NCI-H1105 treated with DMSO at 0.1 percent for 48 hours (cell line): Measurements from ENCODE around the gene GHRH.

Source experiments
- DNase-seq: peaks from one replicate; lab custom pipeline; 2025; lab: John Stamatoyannopoulos, UW

The GHRH gene

DNA sequence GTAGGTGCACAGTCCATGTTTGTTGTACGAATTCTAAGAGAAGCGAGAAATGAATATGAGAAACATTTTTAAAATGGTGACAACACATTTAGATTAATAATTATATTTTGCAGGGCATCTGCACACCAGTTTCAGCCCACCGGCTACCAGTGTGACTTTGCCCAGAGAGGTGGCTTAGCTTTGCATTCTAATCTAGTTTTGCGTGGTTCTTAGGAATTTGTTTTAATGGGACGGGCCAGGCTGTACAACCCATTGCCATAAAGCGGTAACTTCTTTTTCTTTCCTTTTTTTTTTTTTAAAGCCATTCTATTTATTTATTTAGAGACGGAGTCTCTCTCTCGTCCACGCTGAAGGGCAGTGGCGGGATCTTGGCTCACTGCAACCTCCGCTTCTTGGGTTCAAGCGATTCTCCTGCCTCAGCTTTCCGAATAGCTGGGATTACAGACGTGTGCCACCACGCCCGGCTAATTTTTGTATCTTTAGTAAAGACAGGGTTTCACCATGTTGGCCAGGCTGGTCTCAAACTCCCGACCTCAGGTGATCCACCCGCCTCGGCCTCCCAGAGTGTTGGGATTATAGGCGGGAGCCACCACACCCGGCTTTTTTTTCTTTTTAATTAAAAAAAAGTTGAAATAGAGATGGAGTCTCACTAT lies 28.7 kb upstream of the GHRH start:
- DNase-seq: no peak

DNA sequence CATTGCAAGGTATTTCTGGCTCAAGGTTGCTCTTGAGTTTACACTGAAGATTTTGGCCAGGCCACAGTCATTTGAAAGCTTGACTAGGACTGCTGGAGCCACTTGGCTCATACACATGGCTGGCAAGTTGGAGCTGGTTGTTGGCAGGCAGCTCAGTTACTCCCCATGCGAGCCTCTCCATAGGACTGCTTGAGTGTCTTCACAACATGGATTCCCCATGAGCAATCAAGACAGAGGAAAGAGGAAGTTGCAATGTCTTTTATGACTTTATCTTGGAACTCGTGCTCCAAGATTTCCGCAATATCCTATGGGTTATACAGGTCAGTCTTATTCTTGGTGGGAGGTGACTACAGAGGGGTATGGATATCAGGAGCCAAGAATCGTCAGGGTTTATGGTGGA lies 26.5 kb upstream of the GHRH start:
- no peak for DNase-seq

DNA sequence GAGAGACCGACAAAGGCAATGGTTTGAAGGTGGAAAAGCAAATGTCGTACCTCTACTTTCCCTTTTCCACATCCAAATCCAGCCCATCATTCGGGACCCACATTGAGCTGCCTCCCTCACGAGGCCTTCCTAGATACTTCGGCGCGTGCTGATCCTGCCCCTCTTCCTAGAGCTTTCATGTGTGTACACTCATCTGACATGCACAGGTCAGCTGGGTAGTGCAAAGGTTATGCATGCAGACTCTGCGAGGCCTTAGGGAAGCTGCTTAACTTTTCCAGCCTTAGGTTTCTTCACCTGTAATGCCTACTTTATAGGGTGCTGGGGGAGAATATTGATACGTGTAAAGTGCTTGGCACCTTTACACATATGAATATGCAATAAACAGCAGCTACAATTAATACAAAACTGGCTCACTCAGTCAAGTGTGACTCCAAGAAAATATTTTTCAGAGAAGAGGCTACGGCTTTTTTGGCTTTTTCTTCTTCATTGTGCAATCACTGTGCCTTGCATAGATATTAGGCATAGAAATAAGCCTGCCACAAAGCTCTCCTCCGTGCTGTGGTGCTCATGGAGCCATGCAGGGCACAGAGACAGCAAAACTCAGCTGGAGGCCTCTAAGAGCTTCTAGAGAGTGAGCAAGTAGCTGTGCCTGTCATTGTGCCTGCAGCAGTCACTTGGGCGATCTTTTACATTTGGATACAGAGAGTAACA lies 24.2 kb upstream of the GHRH start:
- DNase-seq: no peak

DNA sequence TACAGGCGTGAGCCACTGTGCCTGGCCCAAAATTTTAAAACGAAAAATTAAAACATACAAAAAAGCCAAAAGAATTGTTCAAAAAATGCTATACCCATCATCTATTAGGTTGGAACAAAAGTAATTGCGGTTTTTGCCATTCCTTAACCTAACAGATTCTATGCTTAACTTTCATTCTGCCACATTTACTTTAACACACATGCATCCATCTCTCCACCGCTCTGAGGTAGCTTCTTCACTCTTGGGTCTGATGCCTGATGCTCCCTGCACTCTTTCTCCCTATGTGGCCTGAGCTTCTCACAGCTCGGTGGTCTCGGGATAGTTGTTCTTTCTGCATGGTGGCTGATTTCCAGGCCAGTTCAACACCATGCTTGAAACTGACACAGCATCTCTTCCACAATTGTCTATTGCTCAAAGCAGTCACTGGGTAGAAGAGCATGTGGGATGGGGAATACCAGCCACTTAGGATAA lies 23.1 kb upstream of the GHRH start:
- DNase-seq: no peak

DNA sequence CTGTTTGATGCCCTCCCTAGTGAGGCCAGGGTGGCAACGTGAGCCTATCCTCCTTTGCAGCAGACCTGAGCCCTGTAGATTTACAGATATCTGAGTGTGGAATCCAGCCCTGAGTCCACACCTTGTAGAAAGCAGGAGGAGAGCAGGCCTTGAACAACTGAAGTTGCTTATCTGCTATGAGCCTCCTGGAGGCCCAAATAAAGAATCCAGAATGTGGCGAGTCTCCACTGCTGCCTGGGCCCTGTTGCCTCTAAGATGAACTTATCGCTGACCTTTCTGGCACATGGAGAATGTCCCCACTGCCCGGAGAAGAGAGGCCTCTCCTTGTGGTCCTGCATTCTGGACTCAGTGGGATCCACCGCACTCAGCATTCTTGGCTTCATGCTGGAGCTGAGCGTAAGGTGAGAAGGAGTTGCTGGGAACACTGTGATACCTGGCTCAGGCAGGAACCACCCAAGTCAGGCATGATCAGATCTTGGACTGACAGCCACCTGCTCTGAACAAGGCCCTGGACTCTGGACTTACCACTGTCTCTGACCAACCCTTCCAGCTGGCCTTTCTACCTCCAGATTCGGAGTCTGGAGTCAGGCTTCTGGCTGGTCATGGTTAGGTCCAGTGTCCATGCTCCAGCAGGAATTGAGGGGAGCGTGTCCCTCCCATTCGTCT lies 22.0 kb upstream of the GHRH start:
- no peak for DNase-seq

DNA sequence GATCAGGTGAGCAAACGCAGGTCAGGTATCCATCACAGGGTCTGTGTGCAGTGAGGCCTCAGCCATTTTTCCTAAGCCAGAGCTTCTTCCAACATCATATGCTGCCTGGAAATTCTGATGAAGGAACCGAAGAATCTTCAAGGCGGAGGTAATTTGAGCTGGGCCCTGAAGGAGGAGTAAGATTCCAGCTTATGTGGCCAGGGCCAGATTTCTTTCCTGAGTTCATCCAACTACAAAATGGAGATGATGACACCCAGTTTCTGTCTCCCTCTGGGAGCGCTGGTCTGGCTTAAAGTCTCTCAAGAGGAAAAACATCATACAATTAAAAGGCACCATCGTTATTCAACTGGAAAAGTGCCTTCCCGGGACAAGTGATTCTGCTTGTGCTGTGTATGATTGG lies 20.9 kb upstream of the GHRH start:
- no peak for DNase-seq

DNA sequence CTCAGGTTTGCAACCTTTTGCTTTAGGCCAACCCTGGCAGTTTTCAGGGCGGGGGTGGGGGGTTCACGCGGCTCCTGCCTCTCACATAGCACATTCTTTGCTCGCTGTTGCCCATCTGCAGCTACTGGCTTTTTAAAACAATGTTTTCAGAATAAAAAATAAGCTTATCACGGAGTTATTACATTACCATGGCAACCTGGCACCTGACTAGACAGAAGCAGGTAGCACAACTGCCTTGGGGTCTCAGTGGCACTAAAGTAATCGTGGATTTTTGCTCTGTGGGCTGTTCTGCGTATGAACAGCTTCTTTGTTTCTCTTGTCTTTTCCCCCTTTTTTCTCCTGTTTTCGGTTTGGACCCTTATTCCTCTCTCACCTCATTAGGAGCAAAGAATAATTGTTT lies 18.8 kb upstream of the GHRH start:
- no peak for DNase-seq

- DNase-seq: no peak
These were observed 18.2 kb upstream of the GHRH start for GRCh38 chr20:37279820-37280219.

- DNase-seq: no peak
These were observed 17.5 kb upstream of the GHRH start for GRCh38 chr20:37278966-37279590.

DNA sequence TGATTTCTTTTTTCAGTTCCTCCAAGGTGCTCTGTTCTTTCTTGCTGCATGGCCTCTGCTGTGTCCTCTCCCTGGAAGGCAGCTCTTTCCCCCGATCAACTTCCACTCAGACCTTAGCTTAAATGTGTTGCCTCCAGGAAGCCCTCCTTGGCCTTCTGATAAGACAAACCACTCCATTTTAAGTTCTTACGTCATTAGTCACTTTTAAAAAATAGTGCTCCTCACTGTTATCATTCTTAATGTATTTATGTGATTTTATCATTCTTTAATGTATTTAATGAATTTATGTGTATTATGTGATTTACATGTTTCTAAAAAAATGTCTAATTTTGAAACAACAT lies 15.6 kb upstream of the GHRH start:
- DNase-seq: no peak

DNA sequence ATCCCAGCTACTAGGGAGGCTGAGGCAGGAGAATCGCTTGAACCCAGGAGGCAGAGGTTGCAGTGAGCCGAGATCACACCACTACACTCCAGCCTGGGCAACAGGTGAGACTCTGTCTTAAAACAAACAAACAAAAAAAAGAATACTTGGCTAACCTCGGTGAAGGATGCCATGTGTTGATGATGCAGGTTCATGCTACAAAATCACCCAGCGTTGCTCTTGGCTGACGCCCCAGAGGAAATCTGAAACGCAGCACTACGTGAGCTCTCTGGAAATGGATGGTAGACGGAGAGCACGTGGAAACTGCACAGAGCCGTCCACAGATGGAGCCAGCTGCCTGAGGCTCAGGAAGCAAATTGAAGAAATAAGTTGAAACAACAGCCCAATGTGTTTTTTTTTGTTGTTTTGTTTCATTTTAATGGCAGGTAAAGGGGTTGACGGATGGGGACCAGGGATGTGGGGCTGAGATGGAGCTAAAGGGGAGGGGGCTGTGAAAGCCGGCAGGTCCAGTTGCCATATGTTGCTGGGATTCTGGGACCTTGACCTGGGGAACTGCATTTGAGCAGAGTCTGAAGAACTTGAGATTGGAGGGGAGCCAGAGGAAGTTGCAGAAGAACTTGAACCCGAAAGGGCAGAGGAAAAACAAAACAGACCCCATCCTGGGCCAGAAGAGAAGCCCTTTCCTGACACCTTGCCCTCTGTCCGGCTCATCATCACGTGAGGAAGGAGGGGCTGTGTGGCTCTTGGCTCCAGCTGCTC lies 15.1 kb upstream of the GHRH start:
- DNase-seq: no peak

GRCh38 chr20:37274851-37275524 lies 13.4 kb upstream of the GHRH start:
- no peak for DNase-seq

DNA sequence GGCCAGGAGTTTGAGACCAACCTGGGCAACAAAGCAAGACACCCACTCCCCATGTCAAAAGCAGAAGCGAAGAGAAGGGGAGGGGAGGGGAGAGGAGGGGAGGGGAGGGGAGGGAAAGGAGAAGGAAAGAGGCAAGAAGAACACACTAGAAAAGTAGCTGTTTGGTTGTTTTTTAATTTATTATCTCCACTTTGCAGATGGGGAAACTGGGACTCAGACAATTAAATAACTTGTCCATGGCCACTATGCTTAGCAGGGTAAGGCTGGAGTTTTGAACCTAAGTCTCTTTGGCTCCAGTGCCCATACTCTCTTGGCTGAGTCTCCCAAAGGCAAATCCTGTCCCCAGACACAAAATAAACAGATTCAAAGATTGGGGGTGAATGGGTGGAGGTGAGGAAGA lies 12.4 kb upstream of the GHRH start:
- DNase-seq: no peak

- DNase-seq: no peak
These were observed 9.8 kb upstream of the GHRH start for GRCh38 chr20:37271421-37271768.

DNA sequence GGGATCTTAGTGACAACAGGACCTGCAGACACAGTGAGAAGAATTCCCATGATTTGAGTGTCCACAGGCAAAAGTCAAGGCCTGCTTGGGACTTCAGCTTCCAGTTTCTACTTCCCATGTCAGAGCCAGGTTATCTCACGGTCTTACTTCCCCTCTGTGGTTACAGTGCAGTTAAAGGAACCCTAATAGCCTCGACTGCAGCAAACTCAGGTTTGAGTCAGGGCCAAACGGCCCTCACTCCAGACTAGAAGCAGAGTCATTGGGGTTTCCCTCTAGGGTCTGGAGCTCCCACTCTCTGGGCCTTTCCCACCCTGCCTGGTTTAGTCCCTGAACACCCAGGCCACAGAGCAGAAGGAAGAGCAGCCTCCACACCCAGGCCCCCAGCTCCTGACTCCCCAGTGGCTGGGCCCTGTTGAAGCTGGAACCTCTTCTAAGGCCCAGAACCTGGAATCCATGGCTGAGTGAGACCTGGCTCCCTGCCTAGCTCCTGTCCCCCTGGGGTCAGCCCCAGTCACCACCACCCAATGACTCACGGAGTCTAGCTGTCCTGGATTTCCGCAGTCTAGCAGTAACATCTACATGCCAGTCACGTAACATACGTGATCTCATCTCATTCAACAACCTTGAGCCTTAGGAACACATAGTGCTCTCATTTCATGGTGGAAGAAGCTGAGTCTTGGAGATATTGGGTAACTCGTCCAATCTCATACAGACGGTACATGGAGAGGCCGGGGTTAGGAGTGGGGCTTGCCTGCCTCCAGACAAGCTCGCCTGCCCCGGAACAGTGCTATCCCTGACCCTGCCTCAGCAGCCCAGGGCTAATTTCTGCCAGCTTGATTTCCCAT lies 9.2 kb upstream of the GHRH start:
- DNase-seq: no peak

DNA sequence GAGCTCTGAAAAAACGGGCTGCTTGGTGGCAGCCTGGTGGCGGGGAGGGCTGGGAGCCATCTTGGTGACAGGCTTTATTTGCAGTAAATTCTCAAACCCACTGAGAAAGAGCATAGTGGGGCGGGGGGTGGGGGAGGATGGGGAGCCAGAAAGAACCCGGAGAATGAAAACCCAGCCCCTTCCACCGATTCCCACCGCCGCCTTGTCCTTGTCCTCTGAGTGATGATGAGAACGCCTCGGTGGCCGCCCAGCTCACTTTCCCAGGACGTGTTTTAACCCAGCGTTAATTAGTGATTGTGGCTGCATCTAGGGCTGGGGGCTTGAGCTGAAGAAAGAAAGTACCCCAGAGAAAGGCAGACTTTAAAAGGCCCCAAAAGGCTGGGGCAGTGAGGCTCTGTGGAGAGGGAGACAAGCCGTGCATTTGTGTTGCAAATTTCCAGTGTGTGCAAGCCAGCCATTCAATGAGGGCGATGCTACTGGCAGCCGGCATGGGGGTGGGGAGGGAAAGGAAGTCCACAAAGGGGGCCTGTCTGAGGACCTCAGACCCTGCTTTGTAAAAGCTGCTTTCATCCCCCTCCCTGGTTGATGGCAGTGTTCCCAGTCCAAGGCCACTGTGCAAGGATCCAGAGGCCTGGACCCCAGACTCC lies 6.2 kb upstream of the GHRH start:
- no peak for DNase-seq

DNA sequence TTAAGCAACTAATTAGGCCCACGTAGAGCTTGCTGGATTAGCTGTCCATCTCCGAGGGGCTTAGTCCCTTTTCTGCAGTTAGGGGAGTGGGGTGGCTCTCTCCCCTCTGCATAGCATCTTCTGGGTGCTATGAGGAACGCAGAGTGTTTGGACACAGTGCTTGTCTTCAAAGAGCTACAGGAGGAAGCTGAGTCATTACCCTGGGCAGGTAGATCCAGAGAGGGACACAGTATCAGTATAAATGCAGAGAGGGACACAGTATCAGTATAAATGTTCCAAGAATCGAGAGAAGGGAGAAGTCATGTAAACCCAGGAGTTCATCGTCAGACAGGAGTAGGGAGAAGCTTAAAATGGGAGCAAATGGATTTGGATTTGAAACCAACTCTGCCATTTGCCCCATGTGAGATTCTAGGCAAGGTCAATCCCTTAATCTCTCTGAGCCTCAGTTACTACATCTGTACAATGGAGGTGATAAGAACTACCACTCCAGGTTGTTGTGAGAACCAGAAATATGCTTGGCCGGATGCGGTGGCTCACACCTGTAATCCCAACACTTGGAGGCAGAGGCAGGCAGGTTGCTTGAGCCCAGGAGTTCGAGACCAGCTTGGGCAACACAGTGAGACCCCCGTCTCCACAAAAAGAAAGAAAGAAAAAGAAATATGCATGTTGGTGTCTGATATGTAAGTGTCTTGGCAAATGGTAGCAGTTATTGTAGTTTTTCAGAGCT lies 5.5 kb upstream of the GHRH start:
- no peak for DNase-seq

DNA sequence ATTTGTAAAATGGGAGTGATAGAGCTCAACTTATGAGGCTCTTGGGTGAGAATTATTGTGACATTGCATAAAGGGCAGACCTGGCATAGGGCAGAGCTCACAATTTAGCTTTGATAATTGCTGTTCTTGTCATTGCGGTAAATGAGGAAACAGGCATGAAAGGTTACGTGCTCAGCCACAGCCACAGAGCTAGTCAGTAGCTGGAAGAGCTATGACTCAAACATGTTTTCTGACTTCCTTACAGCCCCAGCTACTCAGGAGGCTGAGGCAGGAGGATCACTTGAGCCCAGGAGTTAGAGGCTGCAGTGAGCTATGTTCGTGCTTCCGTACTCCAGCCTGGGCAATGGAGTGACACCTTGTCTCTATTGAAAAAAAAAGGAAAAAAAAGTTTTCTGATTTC lies 3.5 kb upstream of the GHRH start:
- no peak for DNase-seq

DNA sequence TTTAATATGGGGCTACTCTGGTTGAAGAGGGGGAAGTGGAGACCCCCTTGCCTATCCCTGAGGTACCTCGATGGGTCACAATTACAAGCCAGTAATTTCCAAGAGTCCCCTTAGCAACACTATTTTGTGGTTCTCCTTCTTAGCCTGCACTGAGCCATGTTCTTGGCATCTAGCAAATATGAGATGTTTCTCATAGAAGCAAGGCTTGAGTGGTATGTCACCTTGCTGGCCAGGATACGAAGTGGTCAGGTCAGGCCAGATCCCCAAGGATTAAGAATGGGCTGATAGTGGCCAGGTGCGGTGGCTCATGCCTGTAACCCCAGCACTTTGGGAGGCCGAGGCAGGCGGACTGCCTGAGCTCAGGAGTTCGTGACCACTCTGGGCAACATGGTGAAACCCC lies 2.1 kb upstream of the GHRH start:
- DNase-seq: no peak

DNA sequence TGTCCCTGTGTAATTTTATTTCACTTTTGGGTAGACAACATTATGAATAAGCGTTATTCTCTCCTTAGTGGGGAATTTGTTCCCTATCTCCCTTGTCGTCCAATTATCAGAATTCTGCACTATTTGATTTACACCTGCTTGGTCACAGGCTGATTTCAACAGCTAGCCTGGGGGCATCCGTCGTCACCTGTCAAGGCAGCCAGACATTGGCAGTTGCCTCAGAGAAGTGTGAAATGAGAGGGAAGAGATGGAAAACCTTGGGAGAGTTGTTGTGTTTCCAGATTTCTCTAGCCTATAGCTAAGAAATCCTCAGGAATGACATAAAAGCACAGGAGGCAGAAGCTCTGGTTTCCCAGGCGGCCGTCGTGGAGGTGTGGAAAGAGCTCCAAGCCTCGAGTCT lies 891 bp upstream of the GHRH start:
- DNase-seq: no peak
